ENCODE results near the gene CHST9. TPM values are rescaled to one million over a fixed set of nuclear protein-coding genes. Genes with fewer than 3 reads are reported as not detected.

The CHST9 gene
- total RNA-seq, 2 experiments from 2014 or later, result not detected

GRCh38 chr18:27141876-27142275 lies 43.2 kb downstream of the CHST9 start:
- no peaks in the 10 kb centered on the region for H3K27me3 Mint-ChIP-seq
- H3K4me3 Mint-ChIP-seq, result no peak overlapping the region
- H3K4me1 ChIP-seq (ENCODE audit: insufficient read depth, low read length), result no peaks in the 10 kb centered on the region
- no peak for TF ChIP-seq CTCF (IDR thresholded peaks at IDR 0.05)
- no peaks in the 10 kb centered on the region for H3K36me3 ChIP-seq (ENCODE audit: insufficient read depth, low read length)
- H3K27ac Mint-ChIP-seq, result no peak overlapping the region
- H3K9me3 Mint-ChIP-seq, result no peaks in the 10 kb centered on the region
- intact Hi-C loops (cut with DNase I, micrococcal nuclease), result no loop called here
- DNase-seq (no peak), ATAC-seq (ENCODE audit: poor library complexity) (no peak)
- no peaks in the 10 kb centered on the region for H3K36me3 Mint-ChIP-seq (ENCODE audit: low read depth)
- no peaks in the 10 kb centered on the region for H3K27me3 ChIP-seq (ENCODE audit: control insufficient read depth in 1 of 2, insufficient read depth in 2 of 2, low read length in 2 of 2)
- H3K9me3 ChIP-seq (ENCODE audit: control insufficient read depth in 1 of 2, insufficient read depth in 1 of 2, low read length in 2 of 2), result peaks cover 0 to 12% of the 10 kb centered on the region in 2 experiments
- POLR2A ChIA-PET, result no interaction called here
- no peak overlapping the region for H3K4me3 ChIP-seq (ENCODE audit: low read length)
- no peak overlapping the region for H3K27ac ChIP-seq (ENCODE audit: low read depth in 1 of 2, low read length in 2 of 2)
- CTCF ChIA-PET, result no interaction called here
- no peaks in the 10 kb centered on the region for H3K4me1 Mint-ChIP-seq (ENCODE audit: low read depth)

GRCh38 chr18:27138079-27138478 lies 47.0 kb downstream of the CHST9 start:
- H3K9me3 Mint-ChIP-seq, result peaks cover 1% of the 10 kb centered on the region
- H3K36me3 Mint-ChIP-seq (ENCODE audit: low read depth), result no peaks in the 10 kb centered on the region

GRCh38 chr18:27136208-27136535 lies 48.9 kb downstream of the CHST9 start:
- H3K4me3 Mint-ChIP-seq, result no peak overlapping the region
- ChIA-PET CTCF (no interaction called here), POLR2A (no interaction called here)
- Histone ChIP-seq H3K9me3 (ENCODE audit: control insufficient read depth in 1 of 2, insufficient read depth in 1 of 2, low read length in 2 of 2) (peaks cover 0 to 5% of the 10 kb centered on the region in 2 experiments), H3K27me3 (ENCODE audit: control insufficient read depth in 1 of 2, insufficient read depth in 2 of 2, low read length in 2 of 2) (no peaks in the 10 kb centered on the region), H3K4me3 (ENCODE audit: low read length) (no peak overlapping the region), H3K27ac (ENCODE audit: low read depth in 1 of 2, low read length in 2 of 2) (no peak overlapping the region), H3K4me1 (ENCODE audit: insufficient read depth, low read length) (no peaks in the 10 kb centered on the region), H3K36me3 (ENCODE audit: insufficient read depth, low read length) (no peaks in the 10 kb centered on the region)
- ATAC-seq (ENCODE audit: poor library complexity) (no peak), DNase-seq (no peak)
- no peaks in the 10 kb centered on the region for H3K36me3 Mint-ChIP-seq (ENCODE audit: low read depth)
- no peaks in the 10 kb centered on the region for H3K27me3 Mint-ChIP-seq
- no peak for TF ChIP-seq CTCF (IDR thresholded peaks at IDR 0.05)
- intact Hi-C loops (cut with DNase I, micrococcal nuclease), result no loop called here
- H3K27ac Mint-ChIP-seq, result no peak overlapping the region
- no peaks in the 10 kb centered on the region for H3K4me1 Mint-ChIP-seq (ENCODE audit: low read depth)
- peaks cover 3% of the 10 kb centered on the region for H3K9me3 Mint-ChIP-seq

More at GRCh38 chr18:27138079-27138478, 47.0 kb downstream of the CHST9 start:
- Mint-ChIP-seq H3K4me3 (no peak overlapping the region), H3K4me1 (ENCODE audit: low read depth) (no peaks in the 10 kb centered on the region), H3K27ac (no peak overlapping the region), H3K27me3 (no peaks in the 10 kb centered on the region)
- H3K27ac ChIP-seq (ENCODE audit: low read depth in 1 of 2, low read length in 2 of 2), result no peak overlapping the region
- no peak overlapping the region for H3K4me3 ChIP-seq (ENCODE audit: low read length)
- H3K4me1 ChIP-seq (ENCODE audit: insufficient read depth, low read length), result no peaks in the 10 kb centered on the region
- CTCF ChIA-PET, result no interaction called here
- TF ChIP-seq CTCF (IDR thresholded peaks at IDR 0.05), result no peak
- no peak for DNase-seq
- H3K27me3 ChIP-seq (ENCODE audit: control insufficient read depth in 1 of 2, insufficient read depth in 2 of 2, low read length in 2 of 2), result no peaks in the 10 kb centered on the region
- peaks cover 0 to 7% of the 10 kb centered on the region in 2 experiments for H3K9me3 ChIP-seq (ENCODE audit: control insufficient read depth in 1 of 2, insufficient read depth in 1 of 2, low read length in 2 of 2)
- POLR2A ChIA-PET, result no interaction called here
- H3K36me3 ChIP-seq (ENCODE audit: insufficient read depth, low read length), result no peaks in the 10 kb centered on the region
- no peak for ATAC-seq (ENCODE audit: poor library complexity)
- intact Hi-C loops (cut with DNase I, micrococcal nuclease), result no loop called here

Data from CD4-positive, alpha-beta T cell (primary cell).